ENCODE measurements around the gene BCL3.
"Not testable (repeated sequence)": the region's sequence is repeated elsewhere in the genome, so short reads cannot be mapped to it uniquely, and the experiment has no call there.

The BCL3 gene

GRCh38 chr19:44720945-44721344 is 27.6 kb upstream of the BCL3 start:
- DNase-seq (ENCODE audit: low spot score) = no peak

- not testable (repeated sequence) for DNase-seq (ENCODE audit: low spot score)
Observed at GRCh38 chr19:44721369-44721768, 27.1 kb upstream of the BCL3 start.

- no peak for DNase-seq (ENCODE audit: low spot score)
Observed at GRCh38 chr19:44722131-44723121, 26.1 kb upstream of the BCL3 start.

- DNase-seq (ENCODE audit: low spot score) = no peak
Observed at GRCh38 chr19:44723299-44723951, 25.1 kb upstream of the BCL3 start.

- peak; percentile 92 for DNase-seq (ENCODE audit: low spot score)
Observed at GRCh38 chr19:44723952-44724319, 24.6 kb upstream of the BCL3 start.

- DNase-seq (ENCODE audit: low spot score) = no peak
Observed at GRCh38 chr19:44725251-44725650, 23.3 kb upstream of the BCL3 start.

GRCh38 chr19:44725684-44726083 is 22.8 kb upstream of the BCL3 start:
- no peak for DNase-seq (ENCODE audit: low spot score)

- no peak for DNase-seq (ENCODE audit: low spot score)
Observed at GRCh38 chr19:44726465-44726864, 22.0 kb upstream of the BCL3 start.

- DNase-seq (ENCODE audit: low spot score) = no peak
Observed at GRCh38 chr19:44728178-44728577, 20.3 kb upstream of the BCL3 start.

GRCh38 chr19:44729516-44730033 is 18.9 kb upstream of the BCL3 start:
- no peak for DNase-seq (ENCODE audit: low spot score)

- DNase-seq (ENCODE audit: low spot score) = no peak
Observed at GRCh38 chr19:44731081-44731480, 17.4 kb upstream of the BCL3 start.

- DNase-seq (ENCODE audit: low spot score) = no peak
Observed at GRCh38 chr19:44731622-44732021, 16.9 kb upstream of the BCL3 start.

GRCh38 chr19:44732235-44733014 is 16.1 kb upstream of the BCL3 start:
- DNase-seq (ENCODE audit: low spot score) = no peak

- no peak for DNase-seq (ENCODE audit: low spot score)
Observed at GRCh38 chr19:44734357-44734756, 14.2 kb upstream of the BCL3 start.

- no peak for DNase-seq (ENCODE audit: low spot score)
Observed at GRCh38 chr19:44735011-44735410, 13.5 kb upstream of the BCL3 start.

- no peak for DNase-seq (ENCODE audit: low spot score)
Observed at GRCh38 chr19:44737238-44738071, 11.1 kb upstream of the BCL3 start.

GRCh38 chr19:44738136-44738535 is 10.4 kb upstream of the BCL3 start:
- DNase-seq (ENCODE audit: low spot score) = no peak

GRCh38 chr19:44738603-44739558 is 9.6 kb upstream of the BCL3 start:
- no peak for DNase-seq (ENCODE audit: low spot score)

GRCh38 chr19:44740351-44740824 is 8.1 kb upstream of the BCL3 start:
- no peak for DNase-seq (ENCODE audit: low spot score)

- no peak for DNase-seq (ENCODE audit: low spot score)
Observed at GRCh38 chr19:44741258-44741731, 7.2 kb upstream of the BCL3 start.
